ENCODE data around the gene GPX6.

The GPX6 gene

GRCh38 chr6:28545955-28546354 is 30.4 kb upstream of the GPX6 start:
- Histone ChIP-seq H3K4me3 (no peak overlapping the region), H3K9ac (ENCODE audit: insufficient read length) (no peak overlapping the region), H3K36me3 (ENCODE audit: insufficient read depth, low read length) (no peaks in the 10 kb centered on the region), H3K9me3 (ENCODE audit: low read depth, low read length) (no peaks in the 10 kb centered on the region), H3K27ac (no peak overlapping the region)
- TF ChIP-seq POLR2AphosphoS5 (IDR thresholded peaks at IDR 0.05; ENCODE audit: borderline replicate concordance, low read depth, low read length) (no peak), EZH2 (IDR thresholded peaks at IDR 0.05) (no peak), FOXP2 (optimal IDR thresholded peaks at IDR 0.05; ENCODE audit: control extremely low read depth, extremely low read length, insufficient read depth) (no peak)
- no peak for DNase-seq (ENCODE audit: low read depth, low spot score)

DNA sequence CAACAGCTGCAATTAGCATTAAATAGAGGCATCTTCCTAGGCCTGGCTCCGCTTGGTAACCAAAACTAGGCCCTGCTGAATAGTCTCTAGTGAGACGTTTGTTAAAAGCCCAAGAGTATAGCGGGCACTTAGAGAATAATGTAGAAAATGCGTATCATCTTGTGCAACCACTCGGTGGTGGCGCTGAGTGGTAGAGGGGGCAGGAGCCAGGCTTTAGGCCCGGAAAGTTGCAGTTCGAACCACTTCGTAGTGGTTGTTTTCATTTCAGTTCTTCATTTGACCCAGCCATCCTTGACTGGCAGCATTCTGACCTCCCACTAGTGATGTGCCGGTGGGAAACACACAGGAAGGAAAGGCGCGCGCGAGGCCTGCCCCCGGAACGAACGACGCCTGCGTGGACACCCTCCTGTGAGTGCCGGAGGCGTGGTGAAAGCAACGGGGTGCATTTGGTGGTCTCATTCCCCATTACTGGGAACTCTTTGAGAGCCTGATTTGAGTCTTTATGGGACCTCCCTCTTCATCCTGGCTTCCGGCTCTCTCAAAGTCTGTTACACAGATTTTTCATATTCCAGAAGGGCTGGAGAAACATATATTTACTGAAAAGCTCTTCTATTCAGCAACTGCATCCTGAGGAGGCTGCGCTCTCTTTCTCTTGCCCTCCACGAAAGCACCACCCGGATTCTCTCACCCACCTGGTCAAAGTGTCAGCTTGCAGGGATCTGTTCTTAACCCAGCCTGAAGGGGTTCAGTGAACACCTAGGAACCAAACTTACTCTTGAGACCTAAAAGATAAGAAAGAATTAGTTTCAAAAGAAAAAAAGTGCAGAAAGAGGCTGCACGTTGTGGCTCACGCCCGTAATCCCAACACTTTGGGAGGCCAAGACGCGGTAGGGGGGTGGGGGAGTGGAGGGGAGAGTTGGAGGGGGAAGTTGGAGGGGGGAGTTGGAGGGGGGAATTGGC is 28.3 kb upstream of the GPX6 start:
- no peaks in the 10 kb centered on the region for H3K36me3 ChIP-seq (ENCODE audit: insufficient read depth, low read length)
- peak overlapping the region; percentile 83 for H3K27ac ChIP-seq
- DNase-seq (ENCODE audit: low read depth, low spot score): no peak
- TF ChIP-seq POLR2AphosphoS5 (IDR thresholded peaks at IDR 0.05; ENCODE audit: borderline replicate concordance, low read depth, low read length) (no peak; the same call in 1 of the 2 replicates), FOXP2 (optimal IDR thresholded peaks at IDR 0.05; ENCODE audit: control extremely low read depth, extremely low read length, insufficient read depth) (no peak), EZH2 (IDR thresholded peaks at IDR 0.05) (no peak)
- H3K9ac ChIP-seq (ENCODE audit: insufficient read length): peak overlapping the region; percentile 55
- no peaks in the 10 kb centered on the region for H3K9me3 ChIP-seq (ENCODE audit: low read depth, low read length)
- H3K4me3 ChIP-seq: peak overlapping the region; percentile 63

DNA sequence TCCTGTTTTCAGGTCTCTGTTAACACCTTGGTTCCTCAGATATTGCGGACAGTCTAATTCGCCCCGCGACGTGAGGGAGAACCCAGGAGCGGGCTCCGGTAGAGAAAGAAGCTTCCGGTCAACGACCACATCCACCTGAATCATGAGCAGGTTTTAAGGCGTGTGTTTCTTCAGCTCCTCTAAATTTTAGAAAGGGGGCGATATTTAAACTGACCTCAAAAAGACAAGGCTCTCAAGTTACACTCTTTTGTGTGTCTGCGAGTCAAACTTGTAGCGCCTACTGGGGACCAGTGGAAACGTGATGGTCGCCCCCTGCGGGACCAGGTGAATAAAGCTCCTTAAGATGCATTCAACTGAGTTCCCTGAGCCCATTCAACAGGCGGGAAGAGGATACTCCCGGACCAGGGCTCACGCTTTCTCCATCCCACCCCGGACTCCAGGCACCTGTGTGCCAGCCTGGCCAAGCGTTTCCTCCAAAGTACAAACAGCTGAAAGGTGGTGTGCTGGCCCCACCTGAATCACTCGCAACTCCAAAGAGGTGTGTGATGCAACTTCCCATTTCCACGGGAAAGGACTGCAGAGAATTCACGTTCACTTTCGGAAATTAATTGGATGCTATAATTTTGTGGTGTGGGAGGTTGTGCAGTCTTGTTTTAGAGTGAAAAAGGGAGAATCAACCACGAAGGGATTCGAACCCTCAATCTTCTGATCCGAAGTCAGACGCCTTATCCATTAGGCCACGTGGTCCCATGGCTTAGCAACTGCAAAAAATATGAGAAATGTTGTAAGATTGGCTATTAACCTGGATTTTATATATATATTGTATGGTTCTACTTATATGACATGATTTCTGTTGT is 27.1 kb upstream of the GPX6 start:
- TF ChIP-seq POLR2AphosphoS5 (IDR thresholded peaks at IDR 0.05; ENCODE audit: borderline replicate concordance, low read depth, low read length) (no peak), FOXP2 (optimal IDR thresholded peaks at IDR 0.05; ENCODE audit: control extremely low read depth, extremely low read length, insufficient read depth) (no peak), EZH2 (IDR thresholded peaks at IDR 0.05) (no peak)
- Histone ChIP-seq H3K9ac (ENCODE audit: insufficient read length) (no peak overlapping the region), H3K9me3 (ENCODE audit: low read depth, low read length) (no peaks in the 10 kb centered on the region), H3K4me3 (peak overlapping the region; percentile 63), H3K36me3 (ENCODE audit: insufficient read depth, low read length) (no peaks in the 10 kb centered on the region), H3K27ac (0 out of 2 replicates have a peak overlapping the region, but pooled peaks have one; percentile 83)
- DNase-seq (ENCODE audit: low read depth, low spot score): peak; percentile 77

- TF ChIP-seq FOXP2 (optimal IDR thresholded peaks at IDR 0.05; ENCODE audit: control extremely low read depth, extremely low read length, insufficient read depth) (no peak), EZH2 (IDR thresholded peaks at IDR 0.05) (no peak), POLR2AphosphoS5 (IDR thresholded peaks at IDR 0.05; ENCODE audit: borderline replicate concordance, low read depth, low read length) (no peak)
- DNase-seq (ENCODE audit: low read depth, low spot score): no peak
- no peak overlapping the region for H3K4me3 ChIP-seq
- no peak overlapping the region for H3K27ac ChIP-seq
- no peaks in the 10 kb centered on the region for H3K36me3 ChIP-seq (ENCODE audit: insufficient read depth, low read length)
- no peaks in the 10 kb centered on the region for H3K9me3 ChIP-seq (ENCODE audit: low read depth, low read length)
- H3K9ac ChIP-seq (ENCODE audit: insufficient read length): no peak overlapping the region
Measured at GRCh38 chr6:28541996-28542395, 26.4 kb upstream of the GPX6 start.

GRCh38 chr6:28537509-28538140 is 22.0 kb upstream of the GPX6 start:
- Histone ChIP-seq H3K27ac (no peak overlapping the region), H3K9me3 (ENCODE audit: low read depth, low read length) (no peaks in the 10 kb centered on the region), H3K4me3 (no peak overlapping the region), H3K36me3 (ENCODE audit: insufficient read depth, low read length) (no peaks in the 10 kb centered on the region), H3K9ac (ENCODE audit: insufficient read length) (no peak overlapping the region)
- DNase-seq (ENCODE audit: low read depth, low spot score): no peak
- TF ChIP-seq FOXP2 (optimal IDR thresholded peaks at IDR 0.05; ENCODE audit: control extremely low read depth, extremely low read length, insufficient read depth): no peak
- no peak for TF ChIP-seq POLR2AphosphoS5 (IDR thresholded peaks at IDR 0.05; ENCODE audit: borderline replicate concordance, low read depth, low read length)
- no peak for TF ChIP-seq EZH2 (IDR thresholded peaks at IDR 0.05)

DNA sequence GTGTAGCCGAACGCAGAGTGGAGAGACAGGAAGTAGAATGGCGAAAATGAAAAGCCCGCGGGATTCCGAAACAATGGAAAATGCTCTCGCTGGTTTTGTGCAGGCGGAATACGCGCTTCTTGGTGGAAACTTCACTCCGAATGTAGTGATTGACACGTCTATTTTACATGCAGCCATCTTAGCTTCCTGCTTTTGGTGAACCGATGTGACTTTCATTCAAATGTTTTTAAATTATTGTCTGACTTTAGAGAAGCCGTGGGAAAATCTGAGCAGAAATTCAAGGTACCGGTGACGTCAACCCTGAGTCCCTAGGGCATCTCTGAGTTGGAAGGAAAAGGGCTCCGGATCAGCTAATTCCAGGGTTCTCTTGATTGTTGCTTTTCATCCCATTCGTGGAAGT is 21.5 kb upstream of the GPX6 start:
- no peak overlapping the region for H3K4me3 ChIP-seq
- no peaks in the 10 kb centered on the region for H3K36me3 ChIP-seq (ENCODE audit: insufficient read depth, low read length)
- no peak overlapping the region for H3K27ac ChIP-seq
- DNase-seq (ENCODE audit: low read depth, low spot score): no peak
- no peak overlapping the region for H3K9ac ChIP-seq (ENCODE audit: insufficient read length)
- H3K9me3 ChIP-seq (ENCODE audit: low read depth, low read length): no peaks in the 10 kb centered on the region
- no peak for TF ChIP-seq FOXP2 (optimal IDR thresholded peaks at IDR 0.05; ENCODE audit: control extremely low read depth, extremely low read length, insufficient read depth)
- TF ChIP-seq POLR2AphosphoS5 (IDR thresholded peaks at IDR 0.05; ENCODE audit: borderline replicate concordance, low read depth, low read length): peak; percentile 42; the same call in 1 of the 2 replicates

GRCh38 chr6:28534875-28535274 is 19.3 kb upstream of the GPX6 start:
- DNase-seq (ENCODE audit: low read depth, low spot score): no peak
- Histone ChIP-seq H3K36me3 (ENCODE audit: insufficient read depth, low read length) (no peaks in the 10 kb centered on the region), H3K9ac (ENCODE audit: insufficient read length) (no peak overlapping the region), H3K9me3 (ENCODE audit: low read depth, low read length) (no peaks in the 10 kb centered on the region), H3K4me3 (no peak overlapping the region), H3K27ac (no peak overlapping the region)
- TF ChIP-seq EZH2 (IDR thresholded peaks at IDR 0.05) (no peak), FOXP2 (optimal IDR thresholded peaks at IDR 0.05; ENCODE audit: control extremely low read depth, extremely low read length, insufficient read depth) (no peak), POLR2AphosphoS5 (IDR thresholded peaks at IDR 0.05; ENCODE audit: borderline replicate concordance, low read depth, low read length) (no peak)

DNA sequence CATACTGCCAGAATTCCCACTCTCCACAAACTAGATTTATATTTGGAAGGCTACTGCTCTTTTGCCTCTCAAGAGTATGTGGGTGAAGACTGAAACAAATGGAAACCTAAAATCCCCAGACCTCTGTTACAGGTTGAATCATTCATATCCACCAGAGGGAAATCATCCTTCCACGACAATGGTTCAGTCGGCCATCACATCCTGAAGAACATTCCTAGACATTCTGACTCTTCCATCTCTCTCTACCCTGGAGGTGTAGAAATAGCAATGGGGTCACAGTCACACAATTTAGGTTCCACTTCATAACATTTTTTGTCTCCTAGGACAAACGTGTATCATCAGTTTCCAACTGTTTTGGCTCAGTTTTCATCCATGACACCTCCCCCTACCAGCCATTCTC is 18.7 kb upstream of the GPX6 start:
- DNase-seq (ENCODE audit: low read depth, low spot score): no peak
- no peak overlapping the region for H3K4me3 ChIP-seq
- H3K9me3 ChIP-seq (ENCODE audit: low read depth, low read length): no peaks in the 10 kb centered on the region
- TF ChIP-seq POLR2AphosphoS5 (IDR thresholded peaks at IDR 0.05; ENCODE audit: borderline replicate concordance, low read depth, low read length) (no peak), FOXP2 (optimal IDR thresholded peaks at IDR 0.05; ENCODE audit: control extremely low read depth, extremely low read length, insufficient read depth) (no peak), EZH2 (IDR thresholded peaks at IDR 0.05) (no peak)
- H3K27ac ChIP-seq: no peak overlapping the region
- H3K9ac ChIP-seq (ENCODE audit: insufficient read length): no peak overlapping the region
- no peaks in the 10 kb centered on the region for H3K36me3 ChIP-seq (ENCODE audit: insufficient read depth, low read length)

All from SK-N-MC (cell line).